Measurements from ENCODE around the gene SERPINA9.
A peak's percentile ranks its signal among the peaks of the same experiment; 100 is the strongest.
"Not testable (repeated sequence)": the region's sequence is repeated elsewhere in the genome, so short reads cannot be mapped to it uniquely, and the experiment has no call there.

SERPINA9 gene

GRCh38 chr14:94476023-94476422 lies at the start of gene SERPINA9:
TSS of gene SERPINA9 (minus strand) at chr14:94476197. CDS start at chr14:94469840, 6,357 bp downstream.
- Mint-ChIP-seq H3K27me3 (peaks cover 6% of the 10 kb centered on the region), H3K4me3 (no peak within 1 kb of the TSS), H3K27ac (no peak within 1 kb of the TSS), H3K9me3 (peaks cover 11% of the 10 kb centered on the region), H3K4me1 (no peaks in the 10 kb centered on the region), H3K36me3 (no peaks in the 10 kb centered on the region)
- ATAC-seq (ENCODE audit: low read depth), result peak; percentile 52
- no peak for DNase-seq (ENCODE audit: low spot score in 2 of 2)

- no peaks in the 10 kb centered on the region for H3K36me3 Mint-ChIP-seq
- H3K27ac Mint-ChIP-seq, result no peak overlapping the region
- H3K4me3 Mint-ChIP-seq, result no peak overlapping the region
- no peak for ATAC-seq (ENCODE audit: low read depth)
- no peak for DNase-seq (ENCODE audit: low spot score in 2 of 2)
- peaks cover 14% of the 10 kb centered on the region for H3K9me3 Mint-ChIP-seq
- H3K27me3 Mint-ChIP-seq, result peaks cover 4% of the 10 kb centered on the region
- no peaks in the 10 kb centered on the region for H3K4me1 Mint-ChIP-seq
These were observed 48.1 kb upstream of the SERPINA9 start for GRCh38 chr14:94524093-94524492.

GRCh38 chr14:94523265-94523664 lies 47.3 kb upstream of the SERPINA9 start:
- Mint-ChIP-seq H3K4me1 (no peaks in the 10 kb centered on the region), H3K9me3 (peaks cover 18% of the 10 kb centered on the region), H3K27ac (no peak overlapping the region), H3K36me3 (no peaks in the 10 kb centered on the region), H3K27me3 (peaks cover 4% of the 10 kb centered on the region), H3K4me3 (no peak overlapping the region)
- no peak for ATAC-seq (ENCODE audit: low read depth)
- no peak for DNase-seq (ENCODE audit: low spot score in 2 of 2)

- DNase-seq (ENCODE audit: low spot score in 2 of 2), result no peak
- H3K36me3 Mint-ChIP-seq, result no peaks in the 10 kb centered on the region
- peaks cover 4% of the 10 kb centered on the region for H3K27me3 Mint-ChIP-seq
- no peaks in the 10 kb centered on the region for H3K4me1 Mint-ChIP-seq
- H3K27ac Mint-ChIP-seq, result no peak overlapping the region
- no peak overlapping the region for H3K4me3 Mint-ChIP-seq
- H3K9me3 Mint-ChIP-seq, result peaks cover 18% of the 10 kb centered on the region
- ATAC-seq (ENCODE audit: low read depth), result no peak
These were observed 46.2 kb upstream of the SERPINA9 start for GRCh38 chr14:94522115-94522724.

GRCh38 chr14:94521375-94522114 lies 45.5 kb upstream of the SERPINA9 start:
- Mint-ChIP-seq H3K27ac (no peak overlapping the region), H3K36me3 (no peaks in the 10 kb centered on the region), H3K9me3 (peaks cover 14% of the 10 kb centered on the region), H3K4me3 (no peak overlapping the region), H3K4me1 (no peaks in the 10 kb centered on the region), H3K27me3 (peaks cover 4% of the 10 kb centered on the region)
- ATAC-seq (ENCODE audit: low read depth) (no peak), DNase-seq (ENCODE audit: low spot score in 2 of 2) (no peak)

GRCh38 chr14:94517641-94518257 lies 41.8 kb upstream of the SERPINA9 start:
- H3K9me3 Mint-ChIP-seq, result peaks cover 14% of the 10 kb centered on the region
- no peaks in the 10 kb centered on the region for H3K36me3 Mint-ChIP-seq
- H3K27me3 Mint-ChIP-seq, result peaks cover 3% of the 10 kb centered on the region
- no peak overlapping the region for H3K4me3 Mint-ChIP-seq
- H3K27ac Mint-ChIP-seq, result no peak overlapping the region
- no peak for DNase-seq (ENCODE audit: low spot score in 2 of 2)
- no peak for ATAC-seq (ENCODE audit: low read depth)
- no peaks in the 10 kb centered on the region for H3K4me1 Mint-ChIP-seq

GRCh38 chr14:94517248-94517640 lies 41.2 kb upstream of the SERPINA9 start:
- ATAC-seq (ENCODE audit: low read depth), result no peak
- Mint-ChIP-seq H3K27me3 (peaks cover 3% of the 10 kb centered on the region), H3K4me1 (no peaks in the 10 kb centered on the region), H3K36me3 (no peaks in the 10 kb centered on the region), H3K27ac (no peak overlapping the region), H3K4me3 (no peak overlapping the region), H3K9me3 (peaks cover 14% of the 10 kb centered on the region)
- no peak for DNase-seq (ENCODE audit: low spot score in 2 of 2)

- ATAC-seq (ENCODE audit: low read depth), result no peak
- no peak overlapping the region for H3K4me3 Mint-ChIP-seq
- H3K27me3 Mint-ChIP-seq, result peaks cover 3% of the 10 kb centered on the region
- H3K27ac Mint-ChIP-seq, result no peak overlapping the region
- no peaks in the 10 kb centered on the region for H3K4me1 Mint-ChIP-seq
- no peak for DNase-seq (ENCODE audit: low spot score in 2 of 2)
- H3K36me3 Mint-ChIP-seq, result no peaks in the 10 kb centered on the region
- H3K9me3 Mint-ChIP-seq, result peaks cover 14% of the 10 kb centered on the region
These were observed 39.9 kb upstream of the SERPINA9 start for GRCh38 chr14:94515856-94516255.

GRCh38 chr14:94515426-94515825 lies 39.4 kb upstream of the SERPINA9 start:
- ATAC-seq (ENCODE audit: low read depth) (no peak), DNase-seq (ENCODE audit: low spot score in 2 of 2) (no peak)
- no peaks in the 10 kb centered on the region for H3K36me3 Mint-ChIP-seq
- H3K4me1 Mint-ChIP-seq, result no peaks in the 10 kb centered on the region
- H3K27me3 Mint-ChIP-seq, result peaks cover 3% of the 10 kb centered on the region
- peaks cover 14% of the 10 kb centered on the region for H3K9me3 Mint-ChIP-seq
- no peak overlapping the region for H3K4me3 Mint-ChIP-seq
- H3K27ac Mint-ChIP-seq, result no peak overlapping the region

- ATAC-seq (ENCODE audit: low read depth) (no peak), DNase-seq (ENCODE audit: low spot score in 2 of 2) (no peak)
- Mint-ChIP-seq H3K4me3 (no peak overlapping the region), H3K27ac (no peak overlapping the region), H3K36me3 (no peaks in the 10 kb centered on the region), H3K9me3 (peaks cover 6% of the 10 kb centered on the region), H3K27me3 (peaks cover 3% of the 10 kb centered on the region), H3K4me1 (no peaks in the 10 kb centered on the region)
These were observed 38.4 kb upstream of the SERPINA9 start for GRCh38 chr14:94514351-94514750.

- not testable (repeated sequence) for H3K27me3 Mint-ChIP-seq; H3K36me3 Mint-ChIP-seq; DNase-seq (ENCODE audit: low spot score in 2 of 2); ATAC-seq (ENCODE audit: low read depth); H3K9me3 Mint-ChIP-seq; H3K4me1 Mint-ChIP-seq; H3K27ac Mint-ChIP-seq; H3K4me3 Mint-ChIP-seq
These were observed 34.5 kb upstream of the SERPINA9 start for GRCh38 chr14:94510481-94510880.

- Mint-ChIP-seq H3K4me3 (no peak within 1 kb of the TSS), H3K36me3 (no peaks in the 10 kb centered on the region), H3K9me3 (no peaks in the 10 kb centered on the region), H3K4me1 (no peaks in the 10 kb centered on the region), H3K27me3 (peaks cover 4% of the 10 kb centered on the region), H3K27ac (no peak within 1 kb of the TSS)
- DNase-seq (ENCODE audit: low spot score in 2 of 2) (no peak), ATAC-seq (ENCODE audit: low read depth) (no peak)
These were observed 33.4 kb upstream of the SERPINA9 start, which contains the start of gene SERPINA12 for GRCh38 chr14:94509356-94509755. TSS of gene SERPINA12 (minus strand) at chr14:94509469. CDS start at chr14:94498397, 11,072 bp downstream.

GRCh38 chr14:94505641-94506040 lies 29.6 kb upstream of the SERPINA9 start:
- DNase-seq (ENCODE audit: low spot score in 2 of 2) (no peak), ATAC-seq (ENCODE audit: low read depth) (no peak)
- Mint-ChIP-seq H3K27ac (no peak overlapping the region), H3K36me3 (no peaks in the 10 kb centered on the region), H3K4me3 (no peak overlapping the region), H3K27me3 (peaks cover 3% of the 10 kb centered on the region), H3K4me1 (no peaks in the 10 kb centered on the region), H3K9me3 (no peaks in the 10 kb centered on the region)

GRCh38 chr14:94505206-94505605 lies 29.2 kb upstream of the SERPINA9 start:
- ATAC-seq (ENCODE audit: low read depth), result no peak
- no peak overlapping the region for H3K4me3 Mint-ChIP-seq
- no peaks in the 10 kb centered on the region for H3K36me3 Mint-ChIP-seq
- H3K27me3 Mint-ChIP-seq, result peaks cover 3% of the 10 kb centered on the region
- no peak for DNase-seq (ENCODE audit: low spot score in 2 of 2)
- H3K27ac Mint-ChIP-seq, result no peak overlapping the region
- no peaks in the 10 kb centered on the region for H3K4me1 Mint-ChIP-seq
- H3K9me3 Mint-ChIP-seq, result no peaks in the 10 kb centered on the region

Measured in memory B cell (primary cell).